GM19372 (cell line): ENCODE measurements around the gene COL6A2.
"Not testable (repeated sequence)": the region's sequence is repeated elsewhere in the genome, so short reads cannot be mapped to it uniquely, and the experiment has no call there.

ENCODE experiments used
- ATAC-seq: cut with Tn5 transposase; IDR thresholded peaks from one replicate; pipeline ENCODE4 v1.9.1; 2021; ENCODE audit warnings: mild to moderate bottlenecking, low read depth, moderate library complexity; ENCODE audit not compliant: unreplicated experiment

COL6A2 gene

DNA sequence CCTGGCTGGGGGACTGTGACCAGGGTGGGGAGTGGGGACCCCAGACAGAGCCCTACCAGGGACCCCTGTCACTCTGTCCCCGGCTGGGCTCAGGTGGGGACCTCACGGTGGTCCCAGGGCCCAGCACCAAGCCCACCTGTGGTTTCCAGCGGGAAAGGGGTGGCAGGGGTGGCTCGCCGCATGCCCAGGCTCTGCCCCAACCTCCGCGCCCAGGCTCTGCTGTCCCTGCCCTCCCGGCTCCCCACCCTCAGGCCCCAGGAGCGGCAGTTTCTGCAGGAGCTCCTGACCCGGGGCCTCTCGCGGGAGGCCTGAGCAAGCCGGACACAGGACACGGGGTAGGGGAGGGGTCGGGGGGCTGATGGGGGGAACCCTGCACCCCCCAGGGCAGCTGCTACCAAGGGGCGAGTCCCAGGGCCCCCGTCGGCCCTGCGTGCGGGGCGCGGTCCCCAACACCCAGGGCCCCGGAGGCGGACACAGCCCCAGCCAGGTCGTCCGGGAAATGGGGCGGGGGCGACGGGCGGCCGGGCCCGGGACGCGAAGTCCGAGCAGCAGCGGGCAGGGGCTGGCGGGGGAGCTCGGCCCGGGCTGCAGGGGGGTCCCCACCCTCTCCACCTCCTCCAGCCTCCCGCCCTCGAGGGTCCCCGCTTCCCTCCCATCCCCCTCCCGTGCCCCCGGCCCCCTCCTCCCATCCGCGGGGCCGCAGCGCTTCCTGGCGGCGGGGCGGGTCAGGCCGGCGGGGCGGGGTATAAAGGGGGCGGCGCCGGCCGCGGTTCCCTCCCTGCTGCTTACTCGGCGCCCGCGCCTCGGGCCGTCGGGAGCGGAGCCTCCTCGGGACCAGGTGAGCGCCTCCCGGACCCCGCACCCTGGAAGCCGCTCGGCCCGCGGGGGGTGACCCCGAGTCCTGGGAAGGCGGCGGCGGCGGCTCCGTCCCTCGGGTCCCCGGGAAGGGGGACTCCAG lies at the start of gene COL6A2:
Gene COL6A2, plus strand, starts transcription at position 777 of the 958 bp plus-strand sequence.
- ATAC-seq: no peak

DNA sequence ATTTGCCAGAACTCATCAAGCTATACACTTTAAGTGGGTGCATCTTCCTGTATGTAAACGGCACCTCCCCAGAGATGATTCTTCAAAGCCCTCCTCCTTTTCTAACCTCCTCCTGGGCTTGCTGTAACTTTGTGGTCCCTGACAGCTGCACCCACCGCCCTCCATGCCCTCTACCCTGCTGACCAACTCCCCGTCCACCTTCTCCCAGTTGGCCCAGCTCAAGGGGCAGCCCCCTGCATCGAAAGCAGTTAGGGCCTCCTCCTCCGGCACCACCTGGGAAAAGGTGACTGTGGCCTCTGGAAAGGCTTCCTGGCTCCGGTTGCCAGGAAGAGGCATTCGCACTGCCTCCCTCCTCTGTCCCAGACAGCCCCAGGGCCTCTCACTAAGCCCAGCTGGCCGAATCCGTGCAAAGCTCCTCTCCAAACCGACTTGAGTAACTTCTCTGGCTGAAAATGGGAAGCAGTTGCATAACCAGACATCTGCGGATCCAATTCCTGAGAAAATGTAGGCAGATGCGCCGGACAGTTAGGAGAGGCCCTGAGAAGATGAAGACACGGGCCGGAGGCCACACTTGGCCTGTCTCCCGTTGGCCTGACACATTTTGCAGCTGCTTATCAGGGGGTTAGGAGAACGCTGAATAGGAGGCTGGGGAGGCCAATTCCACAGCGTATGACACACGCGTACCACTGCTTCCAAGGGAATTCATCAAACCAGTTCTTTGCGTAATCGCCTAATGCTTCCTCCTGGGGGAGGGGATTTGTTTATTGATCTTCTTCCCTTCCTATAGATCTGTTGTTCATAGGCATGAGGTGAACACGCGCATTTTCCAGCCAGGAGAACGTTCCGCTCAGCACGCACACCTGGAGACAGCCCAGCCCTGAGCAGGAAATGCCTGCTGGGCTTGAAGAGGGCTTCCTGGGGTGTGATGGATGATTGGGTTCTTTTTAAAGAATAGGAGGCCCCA lies 48.7 kb upstream of the COL6A2 start:
- no peak for ATAC-seq

DNA sequence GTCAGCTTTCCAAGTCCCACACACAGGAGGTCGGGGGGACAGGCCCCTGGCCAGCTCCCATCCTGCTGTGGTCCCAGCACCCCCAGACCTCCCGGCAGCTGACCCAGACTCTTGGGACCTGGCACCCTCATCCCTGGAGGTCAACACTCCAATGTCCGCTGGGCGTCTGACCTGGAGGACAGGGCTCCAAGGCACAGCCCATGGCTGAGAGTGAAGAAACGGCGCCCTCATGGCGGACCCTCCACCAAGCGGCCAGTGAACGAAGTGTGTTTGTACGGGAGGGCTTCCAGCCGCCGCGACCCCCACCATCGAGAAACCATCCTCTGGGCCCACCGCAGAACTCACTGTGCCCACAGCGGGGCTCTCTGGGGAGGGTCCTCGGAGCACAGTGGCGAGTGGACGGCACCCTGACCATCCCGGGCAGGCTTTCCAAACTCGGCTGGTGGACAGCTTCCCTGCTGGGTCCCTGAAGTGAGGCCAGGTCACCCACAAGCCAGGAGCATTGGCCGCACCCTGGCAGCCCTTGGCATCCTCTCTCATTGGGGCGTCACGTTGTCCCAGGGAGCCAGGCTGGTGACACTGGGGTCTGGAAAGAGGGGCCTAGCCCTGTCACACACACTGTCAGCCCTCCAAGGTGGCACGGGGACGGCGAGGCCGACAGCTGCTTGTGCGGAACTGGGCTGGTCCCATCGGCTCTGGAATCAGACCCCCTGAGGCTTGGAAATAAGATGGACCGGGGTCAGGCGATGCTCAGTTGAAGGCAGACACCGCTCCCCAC lies 47.8 kb upstream of the COL6A2 start:
- ATAC-seq: no peak

DNA sequence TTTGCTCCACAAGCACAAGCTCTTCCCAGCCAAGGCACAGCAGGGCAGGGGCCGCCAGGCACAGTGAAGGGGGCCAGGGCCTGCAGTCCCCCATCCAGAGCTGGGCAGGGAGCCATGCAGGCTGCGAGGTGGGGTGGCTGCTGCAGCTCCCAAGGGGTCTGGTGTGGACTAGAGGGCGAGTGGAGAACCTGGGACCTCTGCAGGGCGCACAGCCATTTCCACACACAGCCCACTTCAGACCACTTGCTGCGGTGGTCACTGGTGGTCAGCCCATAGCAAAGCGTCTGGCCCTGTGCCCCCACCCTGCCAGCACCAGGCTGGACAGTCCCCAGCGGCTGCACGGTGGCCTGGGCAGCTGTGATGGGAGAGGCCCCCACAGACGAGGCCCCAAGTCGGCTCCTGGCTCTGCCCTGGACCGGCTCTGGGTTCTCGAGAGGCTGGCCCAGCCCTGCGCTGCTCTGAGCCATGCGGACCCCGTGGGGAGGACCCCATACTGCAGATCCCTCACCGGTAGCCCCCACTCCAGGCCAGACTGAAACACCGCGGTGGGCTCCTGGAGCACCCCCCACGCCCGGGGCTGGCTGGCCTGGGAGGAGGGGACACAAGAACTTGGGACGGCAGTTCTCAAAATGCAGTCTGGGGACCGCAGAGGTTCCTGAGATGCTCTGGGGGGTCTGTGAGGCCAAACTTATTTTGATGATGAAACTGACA lies 47.1 kb upstream of the COL6A2 start:
- no peak for ATAC-seq

- ATAC-seq: no peak
Observed at GRCh38 chr21:46051379-46051770, 46.5 kb upstream of the COL6A2 start.

- no peak for ATAC-seq
Observed at GRCh38 chr21:46051821-46052675, 45.9 kb upstream of the COL6A2 start.

DNA sequence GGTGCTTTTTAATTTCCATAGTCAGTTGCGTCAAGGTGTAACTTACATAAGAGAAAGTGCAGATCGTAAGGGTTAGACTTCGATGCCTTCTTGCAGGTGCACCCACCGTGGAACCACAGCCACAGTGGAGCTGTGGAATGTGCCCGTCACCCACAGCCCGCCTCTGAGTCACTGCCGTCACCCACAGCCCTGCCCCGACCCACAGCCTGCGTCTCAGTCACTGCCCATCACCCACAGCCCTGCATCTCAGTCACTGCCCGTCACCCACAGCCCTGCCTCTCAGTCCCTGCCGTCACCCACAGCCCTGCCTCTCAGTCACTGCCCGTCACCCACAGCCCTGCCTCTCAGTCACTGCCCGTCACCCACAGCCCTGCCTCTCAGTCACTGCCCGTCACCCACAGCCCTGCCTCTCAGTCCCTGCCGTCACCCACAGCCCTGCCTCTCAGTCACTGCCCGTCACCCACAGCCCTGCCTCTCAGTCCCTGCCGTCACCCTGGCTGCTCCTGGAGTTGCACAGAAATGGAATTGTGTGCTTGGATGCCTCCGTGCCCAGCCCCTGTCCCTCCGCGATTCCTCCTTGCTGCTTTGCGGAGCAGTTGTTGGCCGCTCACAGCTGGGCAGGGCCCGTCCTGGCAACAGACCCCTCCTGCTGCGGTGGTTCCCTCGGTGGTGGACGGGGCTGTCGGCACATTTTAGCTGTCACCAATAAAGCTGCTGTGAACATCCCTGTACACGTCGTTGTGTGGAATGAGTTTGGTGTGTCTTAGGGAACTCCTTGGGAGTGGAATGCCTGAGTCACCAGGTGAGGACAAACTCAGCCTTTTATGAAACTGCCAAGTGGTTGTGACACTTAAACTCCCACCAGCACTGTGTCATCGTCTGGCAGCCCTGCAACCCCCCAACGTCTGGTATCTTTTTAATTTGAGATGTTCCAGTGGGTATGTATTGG lies 44.9 kb upstream of the COL6A2 start:
- ATAC-seq: no peak

DNA sequence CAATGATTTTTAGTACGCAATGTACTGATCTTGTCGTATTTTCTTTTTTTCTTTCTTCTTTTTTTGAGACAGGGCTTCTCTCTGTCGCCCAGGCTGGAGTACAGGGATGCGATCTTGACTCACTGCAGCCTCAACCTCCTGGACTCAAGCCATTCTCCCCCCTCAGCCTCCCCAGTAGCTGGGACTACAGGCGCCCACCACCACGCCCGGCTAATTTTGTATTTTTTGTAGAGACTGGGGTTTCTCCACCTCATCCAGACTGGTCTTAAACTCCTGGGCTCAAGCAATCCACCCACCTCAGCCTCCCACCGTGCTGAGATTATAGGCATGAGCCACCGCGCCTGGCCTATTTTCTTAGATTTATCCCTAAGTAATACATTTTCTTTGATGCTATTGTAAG lies 43.9 kb upstream of the COL6A2 start:
- ATAC-seq: no peak

GRCh38 chr21:46054451-46054881 lies 43.4 kb upstream of the COL6A2 start:
- ATAC-seq: no peak

DNA sequence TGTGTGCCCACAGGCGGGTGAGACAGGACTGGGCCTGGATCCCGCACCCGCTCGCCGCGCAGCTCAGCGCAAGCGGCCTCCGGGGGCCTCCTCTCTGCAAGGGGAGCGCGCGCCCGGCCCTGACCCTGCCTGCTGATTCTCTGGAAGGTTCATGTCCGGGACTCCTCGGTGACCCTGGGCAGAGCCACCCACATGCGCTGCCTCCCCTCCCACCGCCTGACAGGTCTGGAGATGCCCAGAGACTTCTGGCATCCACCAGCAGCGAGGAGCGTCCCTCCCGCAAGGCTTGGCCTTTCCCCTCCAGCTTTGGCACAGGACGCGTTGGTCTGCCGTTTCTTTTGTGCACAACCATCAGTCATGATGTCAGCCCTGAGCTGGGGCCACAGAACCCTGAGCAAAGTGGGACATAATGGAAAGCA lies 42.0 kb upstream of the COL6A2 start:
- ATAC-seq: no peak

DNA sequence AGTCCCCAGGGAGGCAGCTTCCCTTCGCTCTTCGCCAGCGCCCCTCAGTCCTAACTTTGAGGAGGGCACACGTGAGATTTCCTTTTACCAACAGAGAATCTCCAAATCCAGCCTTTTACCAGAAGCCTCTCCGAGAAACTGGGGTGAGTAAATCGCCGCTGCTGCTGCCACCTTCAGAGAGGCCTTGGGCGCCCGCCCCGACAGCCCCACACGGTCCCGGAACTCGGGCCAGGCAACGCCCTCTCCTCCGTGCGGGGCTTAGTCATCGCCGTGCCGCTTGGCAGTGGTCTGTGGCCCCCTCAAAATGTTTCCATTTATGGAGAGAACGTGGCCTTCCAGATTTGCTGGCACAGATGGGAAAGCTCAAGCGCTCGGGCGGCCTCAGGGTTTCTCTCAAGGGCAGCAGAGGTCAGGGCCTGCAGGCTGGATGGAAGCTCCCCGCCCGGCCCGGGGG lies 41.4 kb upstream of the COL6A2 start:
- no peak for ATAC-seq

DNA sequence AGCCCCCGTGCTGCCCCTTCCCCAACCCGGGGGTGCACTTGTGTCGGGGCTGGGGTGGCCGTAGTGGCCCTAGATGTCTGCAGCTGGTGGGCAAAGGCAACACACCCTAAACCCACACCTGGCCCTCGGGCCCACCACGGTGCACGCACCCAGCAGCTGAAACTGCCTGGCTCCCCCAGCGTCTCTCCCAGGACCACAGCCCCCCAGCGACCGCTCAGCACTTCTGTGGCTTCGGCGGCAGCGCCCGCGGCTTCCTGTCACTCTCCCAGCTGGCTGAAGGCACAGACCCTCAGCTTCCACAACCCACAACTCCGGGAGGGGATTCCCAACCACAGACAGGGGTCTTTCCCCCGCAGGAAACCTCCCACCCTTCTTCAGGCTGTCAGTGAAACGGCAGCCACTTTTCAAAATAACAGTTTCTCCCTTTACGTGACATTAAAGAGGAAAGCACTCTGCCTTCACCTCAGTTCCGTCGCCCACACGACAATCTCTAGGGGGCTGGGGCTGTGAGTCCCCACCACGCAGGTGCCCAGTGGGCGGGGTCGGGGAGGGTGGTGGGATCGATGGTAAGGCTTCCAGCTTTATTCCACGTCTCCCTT lies 40.7 kb upstream of the COL6A2 start:
- no peak for ATAC-seq

GRCh38 chr21:46057710-46058241 lies 40.1 kb upstream of the COL6A2 start:
- no peak for ATAC-seq

GRCh38 chr21:46058431-46059145 lies 39.3 kb upstream of the COL6A2 start:
- ATAC-seq: no peak

DNA sequence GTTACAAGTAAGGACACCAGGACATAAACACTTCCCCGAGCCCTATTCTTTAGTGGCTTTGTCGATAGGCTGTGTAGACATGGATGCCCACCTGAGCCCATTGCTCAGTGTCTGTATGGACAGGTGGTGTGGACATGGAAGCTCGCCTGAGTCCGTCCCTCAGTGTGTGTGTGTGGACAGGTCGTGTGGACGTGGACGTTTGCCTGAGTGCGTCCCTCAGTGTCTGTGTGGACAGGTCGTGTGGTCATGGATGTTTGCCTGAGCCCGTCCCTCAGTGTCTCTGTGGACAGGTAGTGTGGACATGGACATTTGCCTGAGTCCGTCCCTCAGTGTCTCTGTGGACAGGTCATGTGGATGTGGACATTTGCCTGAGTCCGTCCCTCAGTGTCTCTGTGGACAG lies 38.7 kb upstream of the COL6A2 start:
- no peak for ATAC-seq

GRCh38 chr21:46059711-46060455 lies 38.0 kb upstream of the COL6A2 start:
- not testable (repeated sequence) for ATAC-seq
